Activated CD4-positive, CD25-positive, alpha-beta regulatory T cell treated with anti-CD3 and anti-CD28 coated beads, Interleukin-2, amount 50 U/mL, for 16 hours (primary cell): ENCODE results near the gene CGRRF1.
A peak's percentile ranks its signal among the peaks of the same experiment; 100 is the strongest.

Experiments
- DNase-seq: peaks from one replicate; pipeline ENCODE4 v3.0.0-alpha.2; 2020; ENCODE audit warnings: low read depth, low spot score

Gene CGRRF1, protein sequence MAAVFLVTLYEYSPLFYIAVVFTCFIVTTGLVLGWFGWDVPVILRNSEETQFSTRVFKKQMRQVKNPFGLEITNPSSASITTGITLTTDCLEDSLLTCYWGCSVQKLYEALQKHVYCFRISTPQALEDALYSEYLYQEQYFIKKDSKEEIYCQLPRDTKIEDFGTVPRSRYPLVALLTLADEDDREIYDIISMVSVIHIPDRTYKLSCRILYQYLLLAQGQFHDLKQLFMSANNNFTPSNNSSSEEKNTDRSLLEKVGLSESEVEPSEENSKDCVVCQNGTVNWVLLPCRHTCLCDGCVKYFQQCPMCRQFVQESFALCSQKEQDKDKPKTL

DNA sequence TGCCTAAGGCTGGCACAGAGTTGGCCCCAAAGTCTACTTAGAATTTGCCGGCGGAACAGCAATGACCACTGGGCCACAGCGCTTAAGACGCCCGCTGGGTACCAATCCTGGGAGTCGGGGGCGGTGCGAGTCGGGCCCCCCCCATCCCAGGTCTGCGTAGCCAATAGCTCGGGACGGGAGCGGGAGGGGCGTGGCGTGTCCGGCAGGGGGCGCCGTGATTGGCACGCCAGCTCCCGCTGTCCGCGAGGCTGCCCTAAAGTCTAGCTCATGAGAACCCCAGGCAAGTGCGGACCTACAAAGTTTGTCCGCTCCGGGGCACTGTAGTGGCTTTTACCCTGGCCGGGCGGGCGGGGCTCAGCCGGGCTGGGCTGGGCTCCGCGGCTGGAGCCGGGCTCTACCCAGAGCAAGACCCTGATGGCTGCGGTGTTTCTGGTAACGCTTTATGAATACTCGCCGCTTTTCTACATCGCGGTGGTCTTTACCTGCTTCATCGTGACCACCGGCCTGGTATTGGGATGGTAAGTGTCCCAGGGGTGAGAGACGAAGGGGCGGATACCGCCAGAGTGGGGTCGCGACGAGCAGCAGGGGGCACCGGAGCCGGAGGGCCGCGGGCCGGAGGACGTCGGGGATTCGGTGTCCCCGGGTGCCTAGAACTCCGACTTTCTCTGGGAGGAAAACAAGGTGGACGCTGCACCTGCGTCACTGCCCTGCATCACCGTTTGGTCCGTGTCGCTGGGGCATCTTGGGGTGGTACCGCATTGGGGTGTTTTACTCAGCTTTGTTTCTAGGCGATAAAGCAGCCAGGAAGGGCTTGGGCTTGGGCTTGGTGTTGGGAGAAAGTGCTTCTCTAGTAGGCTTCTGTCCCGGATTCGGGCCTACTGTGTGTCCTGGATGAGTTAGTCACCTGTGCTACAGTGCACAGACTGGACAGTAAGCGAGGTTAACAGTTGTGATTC, at the start of gene CGRRF1:
CGRRF1 (plus strand) TSS at position 361 of the 956 bp plus-strand sequence; CDS start at position 415, 54 bp downstream.
- peak; percentile 87 for DNase-seq

DNA sequence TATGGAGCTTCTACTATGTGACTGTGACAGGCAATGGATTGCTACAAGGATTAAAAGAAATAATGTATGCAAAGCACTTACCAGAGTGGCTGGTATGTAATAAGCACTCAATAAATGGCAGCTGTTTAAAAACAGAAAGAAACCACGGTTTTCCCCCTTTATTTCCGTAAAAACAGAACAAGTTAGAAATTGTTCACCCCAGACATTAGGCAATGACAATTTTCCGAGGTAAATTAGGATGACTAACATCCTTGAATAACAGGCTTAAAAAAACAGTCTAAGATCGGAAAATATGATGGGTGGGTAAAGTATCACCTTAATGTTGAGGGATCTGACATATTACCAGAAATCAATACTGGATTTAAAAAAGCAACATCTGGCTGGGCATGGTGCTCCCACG, 47.7 kb upstream of the CGRRF1 start:
- no peak for DNase-seq

DNA sequence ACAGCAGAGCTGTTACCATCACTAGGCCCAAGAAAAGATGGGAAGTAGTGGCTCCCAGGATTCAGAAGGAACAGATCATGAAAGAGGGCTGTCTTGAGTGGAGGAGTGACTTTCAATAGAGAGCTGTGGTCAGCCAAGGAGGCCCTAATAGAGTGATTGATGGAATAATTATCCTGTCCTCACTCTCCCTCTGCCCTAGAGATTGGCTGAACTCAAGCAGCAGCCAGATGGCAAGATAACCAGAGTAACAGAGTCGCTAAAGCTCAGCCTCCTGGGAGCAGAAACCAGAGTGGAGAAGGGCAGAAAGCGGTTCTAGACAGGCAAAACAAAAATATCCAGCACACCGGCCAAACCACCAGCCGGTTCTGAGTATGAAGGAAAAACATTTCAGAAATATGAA, 44.1 kb upstream of the CGRRF1 start:
- DNase-seq, result no peak

DNA sequence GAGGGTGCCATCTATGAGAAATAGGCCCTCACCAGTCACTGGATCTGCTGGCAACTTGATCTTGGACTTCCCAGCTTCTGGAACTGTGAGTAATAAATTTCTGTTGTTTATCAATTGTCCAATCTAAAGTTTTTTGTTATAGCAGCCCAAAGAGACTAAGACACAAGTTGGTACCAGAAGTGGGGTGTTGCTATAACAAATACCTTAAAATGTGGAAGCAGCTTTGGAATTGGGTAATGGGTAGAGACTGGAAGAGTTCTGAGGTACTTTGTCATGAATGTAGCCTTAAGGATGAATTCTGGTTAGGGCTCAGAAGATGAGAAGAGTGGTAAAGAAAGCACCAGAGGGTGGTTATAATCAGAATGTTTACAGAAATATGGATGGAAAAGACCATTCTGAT, 42.4 kb upstream of the CGRRF1 start:
- DNase-seq, result no peak

DNA sequence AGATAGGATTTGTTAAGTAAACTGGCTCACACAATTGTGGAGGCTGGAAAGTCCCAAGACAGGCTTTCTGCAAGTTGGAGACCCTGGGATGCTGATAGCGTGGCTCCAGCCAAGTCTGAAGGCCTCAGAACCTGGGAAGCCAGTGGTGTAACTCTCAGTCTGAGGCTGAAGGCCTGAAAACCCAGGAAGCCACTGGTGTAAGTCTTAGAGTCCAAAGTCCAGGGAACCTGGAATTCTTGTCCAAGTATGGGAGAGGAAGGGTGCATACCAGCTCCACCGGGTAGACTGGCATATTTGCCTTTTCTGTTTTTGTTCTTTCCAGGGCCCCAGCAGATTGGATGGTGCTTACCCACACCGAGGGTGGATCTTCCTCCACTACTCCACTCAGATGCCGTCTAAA, 39.0 kb upstream of the CGRRF1 start:
- DNase-seq, result no peak

DNA sequence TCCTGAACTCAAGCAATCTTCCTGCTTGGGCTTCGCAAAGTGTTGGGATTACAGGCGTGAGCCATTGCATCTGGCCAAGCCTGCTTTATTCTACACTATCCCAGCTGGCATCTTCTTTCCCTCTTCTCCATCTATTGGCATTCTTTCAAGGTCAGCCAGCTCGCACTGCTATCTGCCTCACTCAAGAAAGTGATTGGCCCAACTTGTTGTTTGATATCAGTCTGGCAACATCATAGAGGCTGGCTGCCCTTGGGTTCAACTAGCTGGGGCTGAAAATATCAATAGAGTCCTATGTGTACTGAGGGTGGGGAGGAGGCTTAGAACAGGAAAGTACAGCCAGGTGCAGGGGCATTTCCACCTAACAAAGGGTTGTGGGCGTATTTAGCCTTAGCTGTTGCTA, 38.1 kb upstream of the CGRRF1 start:
- DNase-seq, result no peak

DNA sequence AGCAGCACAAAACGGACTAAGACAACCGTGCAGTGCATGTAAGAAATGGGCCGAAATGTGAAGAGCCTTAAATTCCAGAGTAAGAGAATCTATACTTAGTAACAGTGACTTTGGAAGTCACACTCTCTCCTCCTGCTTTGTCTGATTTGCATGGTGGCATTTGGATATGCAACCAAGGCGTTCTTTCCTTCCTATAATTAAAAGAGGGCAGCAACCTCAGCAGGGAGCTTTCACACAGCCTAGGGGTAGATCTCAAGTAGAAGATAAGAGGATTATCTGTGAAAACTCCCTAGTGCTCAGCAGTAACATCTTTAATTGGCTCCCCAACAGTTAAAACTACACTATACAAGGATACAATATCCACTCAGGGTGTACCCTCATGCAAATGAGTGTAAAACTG, 37.4 kb upstream of the CGRRF1 start:
- no peak for DNase-seq

DNA sequence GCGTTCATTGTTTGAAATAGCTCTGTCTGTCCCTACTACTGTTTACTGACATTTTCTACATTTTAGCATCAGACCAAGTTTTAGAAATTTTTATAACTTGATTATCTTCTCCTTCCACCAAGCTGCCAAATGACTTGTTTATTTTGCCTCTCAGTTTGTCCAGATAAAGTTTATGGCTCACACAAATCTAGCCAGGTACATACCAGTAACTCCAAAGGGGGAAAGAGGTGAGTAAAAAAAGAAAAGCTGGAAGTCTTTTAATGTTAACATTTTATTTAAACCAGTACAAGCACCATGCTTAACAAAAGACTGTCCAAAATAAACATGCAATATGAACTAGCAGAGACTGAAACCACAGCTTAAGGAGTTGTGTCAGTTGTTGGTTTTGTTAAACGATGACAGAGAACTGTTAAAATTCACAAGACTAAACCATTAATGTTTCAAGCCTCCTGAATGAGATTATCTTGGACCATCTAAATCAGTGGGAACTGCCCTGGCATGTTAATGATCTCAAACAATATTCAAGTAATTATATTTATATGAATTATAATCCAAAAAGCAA, 35.4 kb upstream of the CGRRF1 start:
- DNase-seq, result no peak

DNA sequence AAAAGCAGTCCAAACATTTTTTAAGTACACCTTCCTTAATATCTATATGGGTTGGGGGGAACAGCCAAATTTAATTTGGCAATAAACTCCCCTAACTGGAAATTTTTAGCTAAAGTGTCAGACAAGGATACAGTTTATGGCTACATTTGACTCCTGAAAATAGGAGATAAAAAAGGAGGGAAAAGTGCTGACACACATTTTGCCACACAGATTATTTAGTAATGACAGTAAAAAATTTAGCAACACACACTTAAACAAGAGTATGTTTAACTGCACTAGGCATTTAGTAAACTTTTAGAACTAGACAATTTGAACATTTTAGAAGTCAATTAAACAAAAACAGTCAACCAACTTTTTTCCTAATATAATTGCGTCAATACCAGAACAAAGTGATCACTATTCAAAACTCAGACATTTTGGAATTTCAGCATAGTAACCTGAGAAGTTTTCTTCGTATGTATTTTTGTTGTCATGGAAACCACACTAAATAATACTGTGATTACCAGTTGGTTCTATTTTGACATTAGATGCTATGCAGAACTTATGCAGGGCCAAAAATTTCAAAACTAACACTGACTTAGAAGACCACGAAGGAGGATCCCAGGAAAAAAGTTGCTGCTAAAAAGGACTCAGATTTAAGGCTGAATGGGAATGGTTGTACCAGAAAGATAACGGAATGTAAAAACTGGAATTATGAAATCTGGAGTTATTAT, 34.4 kb upstream of the CGRRF1 start:
- no peak for DNase-seq

DNA sequence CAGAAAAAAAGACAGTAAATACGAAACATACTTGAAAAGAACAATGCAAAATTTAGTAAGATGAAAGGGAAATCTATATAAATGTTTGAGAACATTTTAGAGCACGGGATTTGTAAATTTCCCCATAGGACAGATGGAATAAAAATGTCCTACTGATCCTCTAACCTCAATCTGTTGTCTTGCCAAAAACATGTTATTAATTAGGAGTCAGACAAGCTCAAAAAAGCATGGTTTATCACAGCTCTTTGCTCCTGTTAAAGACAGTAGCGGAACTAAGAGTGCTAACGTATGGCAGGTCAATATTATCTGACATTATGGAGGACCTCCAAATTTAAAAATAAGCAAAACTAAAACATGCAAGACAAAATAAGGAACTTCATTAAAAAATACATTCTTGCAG, 33.8 kb upstream of the CGRRF1 start:
- no peak for DNase-seq

DNA sequence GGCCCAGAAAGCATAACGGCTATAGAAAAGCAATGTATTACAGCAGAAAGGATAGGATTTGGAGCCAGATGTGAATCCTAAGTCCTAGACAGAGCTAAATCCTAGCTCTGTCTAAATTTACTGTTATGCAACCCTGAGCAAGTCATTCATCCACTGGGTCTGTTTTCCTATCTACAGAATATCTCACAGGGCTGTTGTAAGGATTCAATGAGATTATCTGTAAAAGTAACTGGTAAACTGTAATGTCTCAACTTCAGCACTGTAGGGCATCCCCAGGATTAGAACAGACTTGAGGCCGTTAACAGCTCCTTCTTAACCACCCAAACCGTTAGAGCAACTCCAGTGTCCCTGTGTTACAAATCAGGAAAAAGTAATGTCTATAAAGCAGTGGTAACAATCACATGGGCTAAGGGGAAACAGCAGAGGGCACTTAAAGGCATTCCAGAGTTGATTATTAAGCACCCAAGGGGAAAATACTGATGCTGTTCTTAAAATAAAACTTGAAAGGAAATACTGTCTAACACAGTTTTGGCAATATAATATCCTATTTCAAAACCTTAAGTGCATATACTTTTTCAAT, 31.0 kb upstream of the CGRRF1 start:
- no peak for DNase-seq

DNA sequence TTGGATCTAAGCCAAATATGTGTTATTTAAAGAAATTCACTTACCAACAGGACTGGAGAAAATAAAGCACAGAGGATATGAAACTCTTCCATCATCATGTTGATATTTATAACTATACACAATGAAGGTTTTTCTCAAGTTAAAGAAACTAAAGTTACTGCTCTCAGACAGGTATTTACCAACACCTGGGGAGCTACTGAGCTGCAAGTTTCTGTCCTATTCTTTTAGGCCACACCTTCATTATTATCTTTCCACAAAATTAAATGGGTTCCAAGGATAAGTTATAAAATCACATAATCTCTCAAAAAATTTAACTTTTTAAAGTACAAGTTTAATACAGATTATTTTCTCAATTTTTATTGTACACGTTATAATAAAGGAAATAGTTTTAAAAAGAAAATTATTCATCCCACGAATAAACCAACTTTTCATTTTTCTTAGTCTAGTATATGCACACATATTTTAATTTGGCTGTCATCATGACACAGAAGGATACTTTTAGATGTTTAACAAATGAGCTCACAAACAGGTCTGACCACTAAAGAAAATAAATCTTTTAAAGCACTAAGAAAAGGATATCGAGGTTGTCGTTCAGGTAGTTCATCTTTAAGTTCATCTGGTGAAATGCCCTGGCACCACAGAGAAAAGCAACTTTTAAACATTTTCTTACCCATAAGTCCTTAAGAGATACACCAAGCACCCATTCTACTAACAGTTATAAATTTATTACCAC, 28.7 kb upstream of the CGRRF1 start:
- no peak for DNase-seq

DNA sequence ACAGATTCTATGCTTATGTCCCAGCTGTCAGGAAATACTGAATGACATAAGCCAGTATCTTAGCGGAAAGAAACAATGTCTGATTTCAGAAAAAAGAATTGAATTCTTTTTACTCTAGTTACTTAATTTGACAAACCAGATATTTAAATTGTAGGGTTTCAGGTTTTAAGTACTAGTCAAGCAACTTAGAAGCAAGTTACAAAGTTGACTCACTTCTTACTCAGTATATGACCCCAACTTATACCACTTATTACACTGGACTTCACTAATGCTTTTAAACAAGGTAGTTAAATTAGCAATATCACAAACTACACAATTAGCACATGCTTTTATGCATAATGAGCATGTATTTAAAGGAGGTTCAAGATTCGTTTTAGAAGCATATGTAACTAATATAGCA, 28.0 kb upstream of the CGRRF1 start:
- no peak for DNase-seq

DNA sequence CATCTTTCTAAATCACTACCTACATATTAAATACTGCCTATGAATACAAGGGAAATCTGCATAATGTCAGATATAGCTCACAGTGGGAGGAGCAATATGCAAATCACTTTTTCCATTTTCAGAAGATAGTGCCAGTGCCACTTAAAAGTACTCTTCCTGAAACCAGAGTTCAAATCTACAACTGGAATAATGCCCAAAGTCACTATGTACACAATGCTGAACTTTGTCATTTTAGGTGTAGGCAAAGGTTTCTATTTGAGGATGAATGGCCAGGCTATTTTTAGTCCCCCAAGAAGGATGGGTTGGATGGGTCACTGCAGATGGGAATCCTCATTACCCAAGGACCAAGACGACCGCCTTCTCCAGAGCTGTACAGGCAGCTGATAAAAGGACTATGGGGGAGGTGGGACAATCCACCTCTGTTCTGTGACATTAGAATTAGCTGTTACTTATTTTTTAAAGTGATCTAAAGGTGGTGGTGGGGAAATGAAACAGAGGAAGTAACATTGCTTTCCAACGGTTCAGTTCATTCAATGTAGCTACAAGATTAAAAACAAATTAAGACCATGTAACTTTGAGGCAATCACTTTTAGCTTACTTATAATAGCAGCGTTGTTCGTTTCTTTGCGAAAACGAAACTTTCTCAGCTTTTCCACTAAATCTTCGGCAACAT, 26.5 kb upstream of the CGRRF1 start:
- no peak for DNase-seq

DNA sequence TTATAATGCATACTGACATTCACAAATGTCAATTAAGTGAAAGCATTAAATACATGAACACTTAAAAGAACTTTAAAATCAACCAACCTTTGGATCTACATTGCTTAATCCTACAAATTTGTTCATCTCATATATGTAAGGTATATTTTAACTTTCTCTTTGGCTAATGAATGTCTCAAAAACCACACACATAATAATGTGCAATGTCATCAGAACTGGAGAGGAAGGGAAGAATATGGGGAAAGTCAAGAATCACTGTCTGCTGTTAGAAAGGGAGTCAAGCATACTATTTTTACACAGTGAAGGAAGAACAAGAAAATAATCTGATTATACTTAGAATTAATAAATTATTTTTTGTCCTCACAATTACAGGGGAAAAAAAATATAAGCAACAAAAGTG, 25.9 kb upstream of the CGRRF1 start:
- DNase-seq, result no peak

DNA sequence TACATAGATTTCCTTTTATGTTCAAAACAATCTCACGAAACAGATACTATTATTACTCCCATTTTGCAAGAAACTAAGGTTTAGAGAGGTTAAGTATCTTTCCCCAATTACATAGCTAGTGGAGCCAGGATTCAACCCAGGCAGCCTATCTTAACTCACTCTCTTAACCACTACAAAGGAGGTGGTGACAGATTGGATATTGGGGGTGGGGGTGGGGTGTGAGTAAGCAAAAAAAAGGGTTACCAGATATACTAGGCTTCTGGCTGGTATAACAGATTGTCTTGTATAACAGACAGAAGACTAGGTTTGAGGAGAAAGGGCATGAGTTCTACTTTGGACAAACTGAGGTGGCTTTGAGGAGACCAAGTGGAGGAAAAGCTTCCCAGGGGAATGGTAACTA, 23.0 kb upstream of the CGRRF1 start:
- no peak for DNase-seq

DNA sequence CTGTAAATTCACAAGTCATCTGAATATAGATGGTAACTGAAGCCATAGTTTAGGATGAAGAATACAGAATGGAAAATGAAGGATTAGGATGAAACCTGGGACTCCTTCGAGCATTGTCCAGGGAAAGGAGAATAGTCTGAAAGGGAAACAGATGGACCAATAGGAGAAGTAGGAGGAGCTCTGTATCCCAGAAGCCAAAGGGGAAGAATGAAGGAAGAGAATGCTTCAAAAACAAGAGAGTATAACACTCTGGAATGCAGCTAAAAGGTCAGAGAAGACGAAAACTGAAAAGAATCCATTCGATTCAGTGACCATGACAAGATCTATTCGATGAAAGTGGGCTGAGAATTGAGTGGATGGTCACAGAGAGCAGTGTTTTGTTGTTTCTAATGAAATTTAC, 21.9 kb upstream of the CGRRF1 start:
- no peak for DNase-seq

DNA sequence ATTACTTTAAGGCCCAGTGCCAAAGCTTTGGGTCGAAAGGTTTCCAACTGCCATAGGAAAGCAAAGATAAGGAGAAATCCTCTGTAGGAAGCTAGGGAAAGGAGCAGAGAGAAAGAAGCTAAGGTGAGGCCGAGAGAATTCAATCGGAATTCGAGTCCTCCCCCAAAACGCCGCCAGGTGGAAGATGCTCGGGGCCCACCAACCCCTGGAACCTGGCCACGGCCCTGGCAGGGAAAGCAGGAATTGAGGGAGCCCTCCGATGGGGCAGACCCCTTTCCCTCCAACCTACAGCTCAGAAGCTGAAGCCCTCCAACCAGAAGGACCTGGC, 21.4 kb upstream of the CGRRF1 start:
- peak; percentile 4 for DNase-seq

DNA sequence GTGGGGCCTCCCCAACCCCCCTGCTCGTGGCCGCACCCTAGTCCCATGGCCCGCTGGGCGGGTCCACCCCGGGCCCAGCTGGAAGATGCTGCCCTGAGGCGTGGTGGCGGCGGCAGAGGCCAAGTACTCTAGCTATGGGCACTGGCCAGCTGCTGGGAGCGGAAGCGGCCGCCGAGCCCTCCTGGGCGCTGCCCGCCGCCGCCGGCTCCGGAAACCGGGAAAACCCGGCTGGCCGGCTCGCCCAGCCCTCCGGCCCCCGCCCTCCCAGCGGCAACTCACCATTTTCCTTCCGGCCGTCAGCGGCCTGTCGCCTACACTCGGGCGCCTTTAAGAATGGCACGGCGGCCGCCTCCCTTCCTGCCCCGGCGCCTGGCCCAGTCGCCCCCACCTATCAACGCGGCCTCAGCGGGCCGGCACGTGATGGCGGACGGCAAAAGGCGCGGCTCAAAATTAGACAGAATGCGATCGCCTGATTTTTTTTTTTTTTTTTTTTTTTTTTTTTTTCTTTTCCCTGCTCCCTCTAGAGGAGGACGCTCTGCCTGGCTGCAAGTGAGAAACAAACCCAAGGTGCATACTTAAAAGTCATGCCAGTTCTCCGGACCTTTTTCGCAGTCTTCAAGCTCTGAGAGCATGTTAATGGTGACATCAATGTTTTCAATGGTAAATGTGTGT, 20.9 kb upstream of the CGRRF1 start, which contains the start of gene GMFB:
GMFB (minus strand) TSS at position 335 of the 672 bp plus-strand sequence; CDS start at position 282, 53 bp downstream.
- DNase-seq, result peak; percentile 76

DNA sequence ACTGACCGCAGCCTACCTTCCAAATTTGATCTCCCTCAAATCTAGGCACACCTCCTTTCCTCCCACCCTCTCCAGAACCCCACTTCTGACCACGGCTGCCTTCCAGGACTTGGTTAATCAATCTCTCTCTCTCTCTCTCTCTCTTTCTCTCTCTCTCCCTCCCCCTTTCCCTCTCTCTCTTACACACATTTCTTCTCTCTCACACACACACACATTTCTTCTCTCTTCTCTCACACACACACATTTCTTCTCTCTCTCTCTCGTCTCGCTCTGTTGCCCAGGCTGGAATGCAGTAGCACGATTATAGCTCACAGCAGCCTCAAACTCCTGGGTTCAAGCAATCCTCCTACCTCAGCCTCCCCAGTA, 20.4 kb upstream of the CGRRF1 start:
- no peak for DNase-seq
